T-helper 22 cell (primary cell): ENCODE data around the gene KCNJ12.
"Not testable (repeated sequence)": the region's sequence is repeated elsewhere in the genome, so short reads cannot be mapped to it uniquely, and the experiment has no call there.

Experiments
- DNase-seq: peaks from one replicate; pipeline ENCODE4 v3.0.0-alpha.2; 2020; ENCODE audit warnings: low read depth

KCNJ12 gene

DNA sequence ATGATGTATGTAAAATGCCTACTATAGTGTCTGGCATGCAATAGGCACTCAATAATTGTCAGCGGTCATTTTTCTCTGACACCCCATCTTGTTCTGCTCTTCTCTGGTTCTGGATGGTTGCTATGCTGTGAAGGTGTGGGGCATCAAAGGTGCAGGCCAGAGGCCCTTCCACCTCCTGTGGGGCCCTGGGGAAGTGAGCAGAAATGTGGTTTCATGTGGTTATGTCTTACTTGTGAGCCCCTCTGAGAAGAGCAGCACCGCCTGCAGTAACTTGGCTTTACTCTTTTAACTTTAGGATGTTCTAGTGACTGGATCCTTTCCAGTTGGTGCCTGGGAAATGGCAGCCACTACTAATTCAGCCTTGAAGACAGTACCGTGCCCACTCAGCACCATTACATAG lies 32.1 kb downstream of the KCNJ12 start:
- not testable (repeated sequence) for DNase-seq

DNA sequence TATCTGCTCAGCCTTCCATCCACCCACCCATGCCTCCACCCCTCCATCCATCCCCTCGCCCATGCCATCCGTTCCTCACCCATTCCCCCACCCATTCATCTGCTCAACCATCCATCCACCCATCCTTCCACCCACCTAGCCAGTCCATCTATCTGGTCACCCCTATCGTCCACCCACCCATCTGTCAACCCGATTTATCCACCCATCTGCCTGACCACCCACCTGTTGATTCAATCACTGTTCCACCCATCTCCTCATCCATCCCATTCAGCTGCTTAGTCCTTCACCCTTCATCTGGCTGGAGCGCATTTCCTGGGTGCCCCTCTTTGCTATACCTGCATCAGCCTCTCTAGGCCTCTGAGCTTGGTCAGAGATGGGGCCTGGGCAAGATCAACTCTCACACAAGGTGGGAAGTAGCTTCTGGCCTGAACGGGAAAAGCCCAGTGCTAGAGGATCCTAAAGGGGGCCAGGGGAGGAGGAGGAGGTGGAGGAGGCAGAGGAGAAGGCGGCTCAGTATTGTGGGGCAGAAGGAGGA lies 32.7 kb downstream of the KCNJ12 start:
- not testable (repeated sequence) for DNase-seq

DNA sequence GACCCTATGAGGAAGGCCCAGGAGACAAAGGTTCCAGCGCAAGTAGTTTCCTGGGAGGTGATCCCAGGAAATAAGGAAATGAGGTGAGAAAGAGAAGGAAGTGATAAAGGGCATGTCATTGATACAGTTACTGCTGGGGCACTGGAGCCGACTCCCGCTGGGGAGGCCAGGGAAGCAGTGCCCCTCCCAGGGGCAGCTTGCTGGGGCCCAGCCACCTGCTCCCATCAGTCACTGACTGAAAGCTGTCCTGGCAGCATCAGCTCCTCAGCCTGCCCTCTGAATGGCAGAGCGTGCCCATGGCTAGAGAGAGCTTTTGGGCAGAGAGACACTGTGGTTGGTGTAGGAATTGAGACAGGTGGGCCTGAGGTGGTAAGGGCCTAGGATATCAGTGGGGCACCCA lies 33.2 kb downstream of the KCNJ12 start:
- not testable (repeated sequence) for DNase-seq

DNA sequence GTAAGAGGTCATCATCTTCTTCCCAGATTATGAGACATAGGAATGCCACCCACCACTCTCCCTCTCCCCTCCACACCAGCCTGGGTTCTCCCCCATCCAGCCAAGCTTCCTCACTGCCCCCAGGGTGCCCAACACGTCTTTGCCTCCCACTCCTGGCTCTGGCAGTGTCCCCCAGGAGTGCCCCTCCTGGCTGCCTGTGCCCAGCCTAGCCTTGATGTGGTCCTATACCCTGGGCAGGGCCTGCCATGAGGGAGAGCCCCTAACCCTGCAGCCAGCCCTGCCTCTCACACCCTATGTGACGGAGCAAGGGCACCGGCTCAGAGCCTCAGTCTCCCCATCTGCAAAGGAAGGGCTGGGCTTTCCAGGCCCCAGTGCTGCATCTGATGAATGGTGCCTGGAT lies 33.8 kb downstream of the KCNJ12 start:
- DNase-seq, result not testable (repeated sequence)

DNA sequence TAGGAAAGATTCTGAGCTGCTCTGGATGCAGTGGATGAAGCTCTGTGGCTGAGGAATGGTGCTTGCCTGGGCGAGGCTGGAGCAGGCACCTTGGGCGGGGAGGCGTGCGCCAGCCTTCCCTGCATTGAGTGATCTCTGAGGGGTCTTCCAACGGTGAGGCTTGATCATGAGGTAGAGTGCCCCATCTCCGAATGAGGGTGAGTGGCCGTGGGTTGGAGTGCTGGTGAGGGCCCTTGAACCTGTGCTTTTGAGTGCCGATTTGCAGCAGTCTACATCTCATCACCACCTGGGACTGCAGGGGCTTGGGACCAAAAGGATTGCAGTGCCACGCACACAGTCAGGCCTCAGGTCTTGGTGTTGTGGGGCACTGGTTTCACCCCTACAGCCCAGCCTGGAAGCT lies 34.2 kb downstream of the KCNJ12 start:
- not testable (repeated sequence) for DNase-seq

DNA sequence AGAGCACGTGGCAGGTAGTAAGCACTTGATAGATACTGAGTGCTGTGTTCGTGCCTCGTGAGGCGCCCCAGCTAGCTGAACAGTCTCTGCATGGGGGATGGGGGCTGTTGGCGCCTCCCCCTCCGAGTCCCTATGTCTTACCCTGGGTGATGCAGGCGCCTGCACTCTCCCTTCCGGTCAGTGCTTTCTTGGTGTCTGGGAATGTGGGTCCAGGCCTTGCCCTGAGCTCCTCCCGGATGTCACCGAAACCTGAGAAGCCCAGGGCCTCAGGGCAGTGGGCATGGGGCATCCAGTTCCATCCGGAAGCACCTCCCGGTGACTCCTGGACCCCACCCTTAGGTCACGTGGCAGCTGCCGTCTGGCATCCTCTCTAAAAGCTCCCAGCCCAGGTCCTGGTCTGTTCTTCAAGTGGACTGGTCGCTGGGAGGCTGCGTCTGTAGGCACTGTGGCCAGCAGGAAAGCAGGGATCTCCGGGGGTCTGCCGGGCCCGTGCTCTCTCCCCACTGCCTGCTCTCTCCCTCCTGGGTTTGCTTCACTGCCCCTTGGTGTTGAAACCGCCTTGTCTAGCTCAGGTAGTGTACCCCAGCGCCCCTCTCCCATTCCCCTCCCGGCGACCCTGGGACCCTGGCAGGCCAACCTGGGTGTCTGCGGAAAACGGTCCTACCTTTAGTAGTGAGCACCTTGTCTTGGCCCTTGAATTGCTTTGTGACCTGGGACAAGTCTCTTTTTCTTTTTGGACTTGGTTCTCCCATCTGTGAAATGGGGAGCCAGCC lies 34.9 kb downstream of the KCNJ12 start:
- DNase-seq, result not testable (repeated sequence)

DNA sequence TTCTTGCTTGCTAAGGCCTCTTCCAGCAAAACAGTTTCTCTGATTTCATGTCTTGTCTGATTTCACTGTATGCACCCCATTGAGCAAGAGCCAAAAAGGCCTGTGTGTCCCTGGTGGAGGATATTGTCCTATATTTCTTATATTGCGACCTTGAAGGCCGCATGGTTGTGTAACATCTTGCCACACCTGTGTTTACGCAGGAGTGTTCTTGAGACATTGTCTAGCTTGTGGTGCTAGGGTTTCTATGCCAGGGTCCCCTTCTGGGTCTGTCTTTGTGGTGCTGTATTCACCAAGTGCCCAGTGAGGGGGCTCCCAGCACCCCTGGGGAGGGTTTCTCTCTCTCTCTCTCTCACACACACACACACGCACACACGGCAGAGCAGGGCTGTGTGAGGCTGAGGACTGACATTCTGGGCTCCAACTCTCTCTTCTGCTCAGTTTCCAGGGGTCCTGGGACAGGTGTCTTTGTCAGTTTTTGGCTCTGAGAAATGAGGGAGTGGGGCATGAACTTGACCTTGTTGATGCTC lies 35.6 kb downstream of the KCNJ12 start:
- not testable (repeated sequence) for DNase-seq

DNA sequence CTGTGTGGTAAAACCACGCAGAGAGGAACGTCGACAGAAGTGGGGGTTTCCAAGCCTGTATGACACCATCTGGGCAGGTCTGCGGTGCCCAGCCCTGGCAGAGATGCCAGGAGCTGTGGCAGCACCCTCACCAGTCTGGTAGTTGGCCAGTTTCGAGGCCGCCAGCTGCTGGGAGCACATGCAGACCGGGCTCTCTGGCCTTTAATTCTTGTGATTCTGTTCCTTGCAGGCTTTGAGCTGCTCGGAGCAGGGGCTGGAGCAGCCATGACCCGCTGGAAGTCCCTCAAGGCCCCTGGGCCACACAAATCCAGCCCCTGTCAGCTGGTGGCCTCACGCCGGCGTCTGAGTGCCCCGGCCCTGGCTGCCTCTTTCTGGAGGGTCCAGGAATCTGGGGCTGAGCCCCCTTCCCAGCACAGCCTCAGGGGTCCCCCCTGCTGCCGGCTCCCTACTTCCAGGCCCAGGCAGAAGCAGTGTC lies 36.1 kb downstream of the KCNJ12 start:
- not testable (repeated sequence) for DNase-seq

DNA sequence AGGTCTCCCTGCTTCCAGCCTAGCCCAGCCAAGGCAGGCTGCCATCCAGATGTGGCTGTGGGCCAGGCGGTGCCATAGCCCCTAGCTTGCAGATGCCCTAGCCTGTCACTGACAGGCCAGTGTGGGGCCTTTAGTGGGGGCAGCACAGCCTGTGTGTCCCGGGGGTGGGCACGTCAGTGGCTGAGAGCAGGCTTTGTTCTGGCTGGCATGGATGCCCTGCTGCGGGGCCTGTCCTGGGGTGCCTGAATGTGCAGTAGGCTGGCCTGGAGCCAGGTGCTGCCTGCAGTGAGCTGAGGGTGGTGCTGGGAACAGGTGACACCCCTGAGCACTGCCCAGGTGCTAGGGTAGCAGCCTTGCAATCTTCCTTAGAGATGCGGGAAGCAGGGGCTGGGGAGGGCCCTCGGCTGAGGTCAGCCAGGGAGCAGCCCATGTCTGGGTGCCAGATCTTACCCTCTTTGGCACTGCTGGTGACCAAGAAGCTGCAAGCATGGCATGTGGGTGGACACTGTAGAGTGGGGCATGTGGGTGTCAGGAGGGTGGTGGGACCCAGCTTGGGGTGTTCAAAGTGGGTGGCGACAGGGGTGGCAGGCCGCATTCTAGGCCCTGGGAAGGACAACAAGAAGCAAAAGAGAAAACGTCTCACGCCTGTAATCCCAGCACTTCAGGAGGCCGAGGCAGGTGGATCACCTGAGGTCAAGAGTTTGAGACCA lies 37.6 kb downstream of the KCNJ12 start:
- not testable (repeated sequence) for DNase-seq

DNA sequence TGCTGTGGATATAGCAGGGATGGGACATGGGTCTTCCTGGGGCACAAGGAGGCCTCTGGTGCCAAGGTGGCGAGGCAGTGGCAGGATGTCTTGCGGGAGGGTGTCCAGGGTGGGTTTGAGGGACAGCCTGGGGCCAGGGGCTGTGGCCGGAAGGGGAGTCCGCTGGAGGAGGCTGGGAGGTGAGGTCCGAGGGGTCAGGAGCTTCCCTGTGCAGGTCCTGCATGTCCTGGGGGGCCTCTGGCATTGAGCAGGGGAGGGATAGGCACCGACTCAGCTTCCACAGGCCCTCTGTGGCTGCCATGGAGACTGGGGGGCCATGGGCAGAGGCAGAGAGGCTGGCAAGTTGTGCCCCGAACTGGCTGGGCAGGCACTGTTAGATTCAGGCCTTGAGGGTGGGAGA lies 38.5 kb downstream of the KCNJ12 start:
- DNase-seq, result not testable (repeated sequence)

DNA sequence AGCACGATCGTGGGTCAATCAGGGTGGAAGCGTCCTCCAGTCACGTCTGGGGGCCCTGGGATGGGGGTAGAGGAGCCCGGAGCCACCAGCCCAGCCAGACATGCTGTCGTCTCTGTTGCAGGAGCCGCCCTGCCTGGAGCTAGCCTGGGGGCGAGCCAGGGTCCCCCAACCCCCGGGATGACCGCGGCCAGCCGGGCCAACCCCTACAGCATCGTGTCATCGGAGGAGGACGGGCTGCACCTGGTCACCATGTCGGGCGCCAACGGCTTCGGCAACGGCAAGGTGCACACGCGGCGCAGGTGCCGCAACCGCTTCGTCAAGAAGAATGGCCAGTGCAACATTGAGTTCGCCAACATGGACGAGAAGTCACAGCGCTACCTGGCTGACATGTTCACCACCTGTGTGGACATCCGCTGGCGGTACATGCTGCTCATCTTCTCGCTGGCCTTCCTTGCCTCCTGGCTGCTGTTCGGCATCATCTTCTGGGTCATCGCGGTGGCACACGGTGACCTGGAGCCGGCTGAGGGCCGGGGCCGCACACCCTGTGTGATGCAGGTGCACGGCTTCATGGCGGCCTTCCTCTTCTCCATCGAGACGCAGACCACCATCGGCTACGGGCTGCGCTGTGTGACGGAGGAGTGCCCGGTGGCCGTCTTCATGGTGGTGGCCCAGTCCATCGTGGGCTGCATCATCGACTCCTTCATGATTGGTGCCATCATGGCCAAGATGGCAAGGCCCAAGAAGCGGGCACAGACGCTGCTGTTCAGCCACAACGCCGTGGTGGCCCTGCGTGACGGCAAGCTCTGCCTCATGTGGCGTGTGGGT lies 39.2 kb downstream of the KCNJ12 start:
- DNase-seq, result not testable (repeated sequence)

DNA sequence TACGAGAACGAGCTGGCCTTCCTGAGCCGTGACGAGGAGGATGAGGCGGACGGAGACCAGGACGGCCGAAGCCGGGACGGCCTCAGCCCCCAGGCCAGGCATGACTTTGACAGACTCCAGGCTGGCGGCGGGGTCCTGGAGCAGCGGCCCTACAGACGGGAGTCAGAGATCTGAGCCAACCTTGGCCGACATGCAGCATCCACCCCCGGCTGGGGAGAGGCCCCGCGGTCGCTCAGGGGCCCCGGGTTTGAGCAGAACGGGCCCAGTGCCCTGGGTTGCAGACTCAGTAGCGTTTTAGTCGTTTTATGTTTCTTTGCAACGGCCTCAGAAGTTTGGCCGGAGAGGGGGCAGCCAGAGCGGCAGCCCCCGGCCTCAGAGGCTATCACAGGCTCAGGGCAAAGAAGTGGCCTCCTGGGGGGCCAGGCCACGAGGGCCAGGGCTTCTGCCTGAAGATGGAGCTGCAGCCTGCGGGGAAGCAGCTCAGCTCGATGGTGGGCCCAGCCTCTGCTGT lies 40.4 kb downstream of the KCNJ12 start:
- DNase-seq, result not testable (repeated sequence)

DNA sequence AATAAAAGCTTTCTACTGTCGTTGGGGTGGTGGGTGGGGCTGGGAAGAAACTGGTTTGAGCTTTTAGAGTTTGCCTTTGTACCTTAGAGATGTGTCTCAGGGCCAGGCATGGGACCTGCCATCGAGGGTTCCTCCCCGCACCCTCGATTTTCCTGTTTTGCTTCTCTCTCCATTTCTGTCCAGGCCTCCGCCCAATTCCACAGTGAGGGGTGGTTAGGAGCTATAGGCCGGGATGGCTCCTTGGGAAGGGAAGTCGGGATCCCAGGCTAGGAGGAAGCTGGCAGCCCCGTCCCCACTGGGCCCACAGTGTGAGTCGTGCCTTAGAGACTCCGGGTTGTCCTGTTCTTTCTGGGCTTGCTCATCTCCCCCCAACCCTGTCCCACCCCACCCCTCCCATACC lies 41.2 kb downstream of the KCNJ12 start:
- not testable (repeated sequence) for DNase-seq

DNA sequence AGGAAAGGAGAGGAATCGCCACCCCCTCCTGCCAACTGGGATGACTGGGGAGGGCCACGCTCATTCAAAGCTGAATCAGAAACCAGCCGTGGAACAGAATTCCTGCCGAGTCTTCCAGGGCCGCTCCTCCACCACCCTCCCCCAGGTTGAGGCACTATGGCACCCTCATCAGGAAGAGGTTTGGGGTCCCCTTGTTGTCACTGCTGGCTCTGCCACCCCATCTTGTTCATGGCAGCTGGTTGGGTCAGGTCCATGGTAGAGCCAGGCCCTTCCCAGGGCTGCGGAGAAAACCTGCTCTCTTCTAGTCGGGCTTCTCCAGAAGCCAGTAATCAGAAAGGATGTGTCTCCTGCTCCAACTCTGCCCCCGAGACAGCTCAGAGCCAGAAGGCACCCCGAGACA lies 41.8 kb downstream of the KCNJ12 start:
- DNase-seq, result no peak

DNA sequence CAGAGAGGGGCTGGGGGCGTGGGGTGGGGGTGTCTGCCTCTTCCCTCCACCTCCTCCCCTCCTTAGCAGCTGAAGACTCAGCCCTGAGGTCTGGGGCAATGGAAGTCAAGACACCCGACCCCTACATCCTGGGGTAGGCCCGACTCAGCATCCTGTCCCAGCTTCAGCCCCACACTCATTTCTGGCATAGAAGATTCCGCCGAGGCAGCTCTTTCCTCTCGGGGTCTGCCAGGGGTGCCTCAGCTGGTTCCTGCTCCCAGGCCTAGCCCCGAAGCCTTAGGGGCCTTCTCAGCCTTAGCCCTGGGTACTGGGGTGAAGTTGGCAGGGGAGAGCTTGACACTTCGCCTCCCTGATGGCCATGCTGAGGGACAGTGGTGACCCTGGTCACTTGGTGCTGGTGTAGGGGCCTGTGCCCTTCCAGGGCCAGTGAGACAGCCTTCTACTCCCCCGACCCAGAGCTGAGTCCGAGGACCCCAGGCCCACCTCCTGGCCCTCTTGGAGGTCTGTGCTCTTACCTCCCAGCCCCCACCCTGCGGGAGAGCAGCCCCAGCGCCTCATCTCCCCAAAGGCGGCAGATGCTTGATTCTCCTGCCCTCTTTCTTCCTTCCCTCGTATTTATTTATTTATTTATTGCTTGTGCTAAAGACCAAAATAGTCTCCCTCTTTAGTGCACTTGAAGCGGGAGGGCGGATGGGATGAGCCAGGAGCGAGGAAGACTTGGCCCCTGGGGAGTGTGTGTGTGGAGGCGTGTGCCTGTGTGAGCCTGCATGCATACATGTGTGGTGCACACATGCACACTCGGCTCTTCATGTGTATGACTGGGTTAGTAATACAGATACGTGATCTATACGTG lies 42.5 kb downstream of the KCNJ12 start:
- DNase-seq, result no peak

DNA sequence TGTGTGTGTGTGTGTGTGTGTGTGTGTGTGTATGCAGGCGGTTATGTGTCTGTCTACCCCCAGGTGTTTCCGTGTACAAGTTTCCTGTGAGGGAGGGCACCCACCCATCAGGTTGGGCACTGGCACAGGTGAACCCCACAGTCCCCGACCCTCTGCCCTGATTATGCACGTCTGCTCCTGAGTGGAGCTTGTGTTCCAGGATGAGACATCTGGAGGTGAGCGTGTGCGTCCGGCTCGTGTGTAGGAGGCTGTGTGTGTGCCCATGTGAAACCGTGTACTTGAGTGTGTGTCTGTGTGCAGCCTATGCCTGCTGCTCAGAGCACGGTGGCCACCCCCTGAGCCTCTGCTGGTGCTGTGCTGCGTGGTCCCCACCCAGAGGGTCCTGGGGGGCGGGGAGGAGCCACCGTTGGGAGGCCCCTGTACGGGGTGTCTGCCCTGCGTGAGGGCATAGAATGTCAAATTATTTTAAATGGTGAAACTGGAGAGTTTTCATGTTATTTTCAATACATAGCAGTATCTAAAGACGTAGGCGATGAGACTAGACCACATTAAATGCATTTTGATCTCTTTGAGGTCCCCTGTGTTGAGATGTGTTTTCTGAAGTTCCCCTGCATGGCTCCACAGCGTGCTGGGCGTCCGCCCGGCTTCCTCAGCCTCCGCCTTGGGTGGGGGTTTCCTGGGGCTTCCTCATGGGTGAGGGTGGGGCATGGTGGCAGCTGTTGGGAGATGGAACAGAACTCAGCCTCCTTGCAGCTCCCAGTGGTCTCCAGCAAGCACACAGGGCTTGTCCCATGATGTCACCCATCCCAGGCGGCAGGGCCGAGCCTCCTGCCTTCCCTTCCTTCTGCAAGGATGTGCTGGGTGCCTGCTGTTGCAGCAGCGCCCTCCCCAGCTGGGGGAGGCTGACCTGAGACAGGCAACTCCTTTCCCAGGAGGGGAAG lies 43.4 kb downstream of the KCNJ12 start:
- DNase-seq, result no peak

DNA sequence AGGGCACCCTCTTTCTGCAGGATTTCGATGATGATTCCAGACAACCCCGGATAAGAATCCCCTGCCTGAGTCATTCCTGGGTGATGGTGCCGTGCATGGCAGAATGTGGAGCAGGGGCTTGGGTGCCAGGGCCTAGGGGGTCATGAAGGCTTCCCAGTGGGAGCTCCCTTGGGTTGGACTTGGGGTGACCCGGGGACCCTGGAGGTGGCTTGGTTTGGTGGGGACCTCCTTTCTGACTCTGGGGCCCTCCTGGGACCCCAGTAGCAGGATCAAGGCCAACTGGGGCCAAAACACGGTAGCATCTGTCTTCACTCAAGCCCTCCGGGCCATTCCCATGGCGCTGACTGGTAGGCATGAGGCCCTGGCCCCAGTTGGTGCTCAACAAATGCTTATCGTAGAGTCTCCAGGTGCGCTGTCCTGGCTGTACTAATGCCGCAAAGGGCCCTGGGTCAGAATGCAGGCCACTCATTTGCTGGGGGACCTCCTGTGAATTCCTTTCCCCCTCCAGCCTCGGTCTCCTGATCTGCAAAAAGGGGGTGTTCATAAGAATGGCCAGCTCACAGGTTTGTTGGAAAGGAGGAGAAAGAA lies 44.4 kb downstream of the KCNJ12 start:
- DNase-seq, result not testable (repeated sequence)

DNA sequence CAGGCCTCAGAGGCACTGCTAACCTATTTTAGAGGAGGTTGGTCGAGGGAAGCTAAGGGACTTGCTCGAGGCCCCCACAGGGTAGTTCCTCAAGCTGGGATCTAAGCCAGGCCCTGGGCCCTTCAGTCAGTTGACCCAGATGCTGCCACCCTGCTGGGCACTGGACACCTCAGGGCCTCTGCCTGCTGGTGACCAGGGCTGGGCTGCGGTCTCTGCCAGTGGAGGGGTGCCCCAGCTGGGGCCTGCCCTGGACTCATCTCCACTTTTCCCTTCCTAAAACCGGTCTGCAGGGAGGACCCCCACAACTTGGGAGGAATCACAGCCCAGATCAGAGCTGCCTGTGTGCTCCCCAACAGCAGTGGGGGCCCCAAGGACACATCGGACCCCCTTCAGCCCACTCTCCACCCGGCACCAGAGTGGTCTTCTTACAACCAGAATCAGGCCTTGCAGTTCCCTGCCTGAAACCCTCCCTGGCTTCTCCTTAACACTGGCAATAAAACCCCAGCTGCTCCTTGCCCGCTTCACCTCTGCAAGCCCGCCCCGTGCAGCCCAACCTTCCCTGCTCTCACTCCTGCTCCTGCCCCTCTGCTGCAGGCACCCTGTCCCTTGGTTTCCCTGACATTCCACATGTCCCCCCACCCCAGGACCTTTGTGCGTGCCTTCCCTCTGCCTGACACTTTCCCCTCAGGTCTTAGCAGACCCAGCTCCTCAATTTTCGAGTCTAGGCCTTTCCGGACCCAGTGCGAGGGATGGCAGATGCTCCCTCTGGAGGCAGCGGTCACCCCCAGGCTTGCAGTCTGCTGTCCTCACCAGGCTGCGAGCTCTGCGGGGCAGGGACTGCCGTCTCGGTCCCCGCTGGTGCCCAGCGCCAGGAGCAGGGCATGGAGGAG lies 45.5 kb downstream of the KCNJ12 start:
- not testable (repeated sequence) for DNase-seq
